ENCODE results near the gene SLC19A1.

SLC19A1 gene

GRCh38 chr21:45558044-45558721 lies 15.9 kb upstream of the SLC19A1 start:
- H3K27me3 ChIP-seq (ENCODE audit: insufficient read depth, poor library complexity, severe bottlenecking), result peaks cover 3% of the 10 kb centered on the region
- no peak overlapping the region for H3K4me3 ChIP-seq (replicated peaks; ENCODE audit: insufficient read depth, low read length)
- TF ChIP-seq SPI1 (IDR thresholded peaks at IDR 0.05; ENCODE audit: borderline replicate concordance, low read depth), result no peak
- no peak for TF ChIP-seq CTCF (IDR thresholded peaks at IDR 0.05; ENCODE audit: insufficient read depth, low read length)
- no peak for TF ChIP-seq POLR2AphosphoS5 (IDR thresholded peaks at IDR 0.05; ENCODE audit: low read depth)
- TF ChIP-seq GABPA (IDR thresholded peaks at IDR 0.05; ENCODE audit: low read depth), result no peak
- TF ChIP-seq REST (IDR thresholded peaks at IDR 0.05; ENCODE audit: insufficient replicate concordance, low read depth), result no peak
- no peak for DNase-seq (ENCODE audit: low read depth in 1 of 2, low spot score in 1 of 2)
- H3K27ac ChIP-seq (replicated peaks), result no peak overlapping the region

- DNase-seq (ENCODE audit: low read depth in 1 of 2, low spot score in 1 of 2), result no peak
- Histone ChIP-seq H3K4me3 (replicated peaks; ENCODE audit: insufficient read depth, low read length) (no peak overlapping the region), H3K27ac (replicated peaks) (no peak overlapping the region), H3K27me3 (ENCODE audit: insufficient read depth, poor library complexity, severe bottlenecking) (no peaks in the 10 kb centered on the region)
- TF ChIP-seq CTCF (IDR thresholded peaks at IDR 0.05; ENCODE audit: insufficient read depth, low read length) (no peak), SPI1 (IDR thresholded peaks at IDR 0.05; ENCODE audit: borderline replicate concordance, low read depth) (no peak), POLR2AphosphoS5 (IDR thresholded peaks at IDR 0.05; ENCODE audit: low read depth) (no peak), REST (IDR thresholded peaks at IDR 0.05; ENCODE audit: insufficient replicate concordance, low read depth) (no peak), GABPA (IDR thresholded peaks at IDR 0.05; ENCODE audit: low read depth) (no peak)
Observed at GRCh38 chr21:45557616-45558043, 15.4 kb upstream of the SLC19A1 start.

GRCh38 chr21:45556645-45557615 lies 14.7 kb upstream of the SLC19A1 start:
- no peak for TF ChIP-seq SPI1 (IDR thresholded peaks at IDR 0.05; ENCODE audit: borderline replicate concordance, low read depth)
- no peak for TF ChIP-seq REST (IDR thresholded peaks at IDR 0.05; ENCODE audit: insufficient replicate concordance, low read depth)
- no peak for TF ChIP-seq POLR2AphosphoS5 (IDR thresholded peaks at IDR 0.05; ENCODE audit: low read depth)
- no peak for TF ChIP-seq CTCF (IDR thresholded peaks at IDR 0.05; ENCODE audit: insufficient read depth, low read length)
- TF ChIP-seq GABPA (IDR thresholded peaks at IDR 0.05; ENCODE audit: low read depth), result no peak
- no peak for DNase-seq (ENCODE audit: low read depth in 1 of 2, low spot score in 1 of 2)
- no peak overlapping the region for H3K4me3 ChIP-seq (replicated peaks; ENCODE audit: insufficient read depth, low read length)
- peak overlapping the region; percentile 83 for H3K27ac ChIP-seq (replicated peaks)
- no peaks in the 10 kb centered on the region for H3K27me3 ChIP-seq (ENCODE audit: insufficient read depth, poor library complexity, severe bottlenecking)

Data from HL-60 (cell line).